ENCODE measurements around the gene HSF4. TPM values are rescaled to one million over a fixed set of nuclear protein-coding genes. Genes with fewer than 3 reads are reported as not detected.

The HSF4 gene
- total and polyA plus RNA-seq, 4 donors = 22.2 to 133 (median 63.2) TPM

DNA sequence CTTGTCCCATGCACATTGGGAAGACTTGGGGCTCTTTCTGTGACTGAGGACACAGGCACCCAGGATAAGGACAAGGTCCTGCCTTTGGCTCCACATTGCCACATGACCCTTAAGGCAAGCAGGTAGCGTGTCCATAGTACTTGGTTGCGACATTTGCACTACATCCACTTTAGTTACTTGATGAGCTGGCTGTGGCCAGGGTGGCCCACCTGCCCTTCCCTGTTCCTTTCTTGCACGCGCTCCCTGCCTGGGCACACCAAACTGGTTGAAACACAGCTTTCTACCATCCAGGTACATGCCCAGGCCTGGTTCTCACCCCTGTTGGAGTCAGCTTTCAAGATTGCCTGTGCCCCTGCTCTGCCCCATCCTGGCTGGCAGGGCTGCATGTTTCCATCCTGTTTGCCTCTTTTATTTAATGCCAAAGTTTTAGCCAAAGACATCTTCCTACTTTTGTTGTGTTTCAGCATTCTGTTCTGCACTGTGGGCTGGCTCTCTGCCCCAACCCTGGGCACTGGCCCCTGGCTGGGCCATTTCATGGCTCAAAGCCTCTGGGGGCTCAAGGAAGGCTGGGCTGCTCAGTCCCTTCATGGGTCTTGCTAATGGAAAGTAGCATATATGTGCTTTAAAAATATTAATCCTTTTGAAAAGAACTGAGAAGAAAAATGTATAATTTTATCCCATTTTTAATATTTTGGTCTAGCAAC is 17.0 kb upstream of the HSF4 start:
- Histone ChIP-seq H3K4me3 (ENCODE audit: low read length in 2 of 2) (no peak overlapping the region), H3K9me3 (ENCODE audit: control insufficient read depth, low read length) (no peaks in the 10 kb centered on the region), H3K27me3 (ENCODE audit: control insufficient read depth in 1 of 2, insufficient read depth in 2 of 2, low read length in 1 of 2) (no peaks in the 10 kb centered on the region), H3K36me3 (ENCODE audit: control insufficient read depth in 1 of 2, insufficient read depth in 2 of 2, low read length in 1 of 2) (peaks cover 0 to 3% of the 10 kb centered on the region in 2 donors), H3K4me1 (ENCODE audit: control insufficient read depth in 1 of 2, insufficient read depth in 2 of 2, low read length in 2 of 2) (no peaks in the 10 kb centered on the region), H3K27ac (ENCODE audit: low read depth in 1 of 2, low read length in 2 of 2) (no peak overlapping the region)
- ATAC-seq (ENCODE audit: low FRiP score) (no peak), DNase-seq (peak in 1 of 2 donors; percentile 55)
- WGBS, 2 donors = 90 to 95% methylated on average over 4 of the region's 4 CpGs
- intact Hi-C loops (cut with DNase I) = no loop called here

GRCh38 chr16:67148221-67148620 is 16.3 kb upstream of the HSF4 start:
- H3K27me3 ChIP-seq (ENCODE audit: control insufficient read depth in 1 of 2, insufficient read depth in 2 of 2, low read length in 1 of 2) = no peaks in the 10 kb centered on the region

GRCh38 chr16:67148656-67149275 is 15.8 kb upstream of the HSF4 start:
- intact Hi-C loops (cut with DNase I) = no loop called here
- peaks cover 0 to 3% of the 10 kb centered on the region in 2 donors for H3K36me3 ChIP-seq (ENCODE audit: control insufficient read depth in 1 of 2, insufficient read depth in 2 of 2, low read length in 1 of 2)
- ATAC-seq (ENCODE audit: low FRiP score) = no peak
- no peak overlapping the region for H3K4me3 ChIP-seq (ENCODE audit: low read length in 2 of 2)
- peak in 1 of 2 donors; percentile 61 for DNase-seq
- H3K27ac ChIP-seq (ENCODE audit: low read depth in 1 of 2, low read length in 2 of 2) = no peak overlapping the region
- no peaks in the 10 kb centered on the region for H3K4me1 ChIP-seq (ENCODE audit: control insufficient read depth in 1 of 2, insufficient read depth in 2 of 2, low read length in 2 of 2)
- WGBS, 2 donors = 82 to 83% methylated on average over 11 of the region's 11 CpGs
- H3K9me3 ChIP-seq (ENCODE audit: control insufficient read depth, low read length) = no peaks in the 10 kb centered on the region
- no peaks in the 10 kb centered on the region for H3K27me3 ChIP-seq (ENCODE audit: control insufficient read depth in 1 of 2, insufficient read depth in 2 of 2, low read length in 1 of 2)

More at GRCh38 chr16:67148221-67148620, 16.3 kb upstream of the HSF4 start:
- peaks cover 0 to 3% of the 10 kb centered on the region in 2 donors for H3K36me3 ChIP-seq (ENCODE audit: control insufficient read depth in 1 of 2, insufficient read depth in 2 of 2, low read length in 1 of 2)
- H3K27ac ChIP-seq (ENCODE audit: low read depth in 1 of 2, low read length in 2 of 2) = no peak overlapping the region
- no peaks in the 10 kb centered on the region for H3K9me3 ChIP-seq (ENCODE audit: control insufficient read depth, low read length)
- intact Hi-C loops (cut with DNase I) = no loop called here
- ATAC-seq (ENCODE audit: low FRiP score) (no peak), DNase-seq (peak in 1 of 2 donors; percentile 42)
- no peak overlapping the region for H3K4me3 ChIP-seq (ENCODE audit: low read length in 2 of 2)
- 89 to 91% methylated on average over 2 of the region's 2 CpGs for WGBS, 2 donors
- H3K4me1 ChIP-seq (ENCODE audit: control insufficient read depth in 1 of 2, insufficient read depth in 2 of 2, low read length in 2 of 2) = no peaks in the 10 kb centered on the region

DNA sequence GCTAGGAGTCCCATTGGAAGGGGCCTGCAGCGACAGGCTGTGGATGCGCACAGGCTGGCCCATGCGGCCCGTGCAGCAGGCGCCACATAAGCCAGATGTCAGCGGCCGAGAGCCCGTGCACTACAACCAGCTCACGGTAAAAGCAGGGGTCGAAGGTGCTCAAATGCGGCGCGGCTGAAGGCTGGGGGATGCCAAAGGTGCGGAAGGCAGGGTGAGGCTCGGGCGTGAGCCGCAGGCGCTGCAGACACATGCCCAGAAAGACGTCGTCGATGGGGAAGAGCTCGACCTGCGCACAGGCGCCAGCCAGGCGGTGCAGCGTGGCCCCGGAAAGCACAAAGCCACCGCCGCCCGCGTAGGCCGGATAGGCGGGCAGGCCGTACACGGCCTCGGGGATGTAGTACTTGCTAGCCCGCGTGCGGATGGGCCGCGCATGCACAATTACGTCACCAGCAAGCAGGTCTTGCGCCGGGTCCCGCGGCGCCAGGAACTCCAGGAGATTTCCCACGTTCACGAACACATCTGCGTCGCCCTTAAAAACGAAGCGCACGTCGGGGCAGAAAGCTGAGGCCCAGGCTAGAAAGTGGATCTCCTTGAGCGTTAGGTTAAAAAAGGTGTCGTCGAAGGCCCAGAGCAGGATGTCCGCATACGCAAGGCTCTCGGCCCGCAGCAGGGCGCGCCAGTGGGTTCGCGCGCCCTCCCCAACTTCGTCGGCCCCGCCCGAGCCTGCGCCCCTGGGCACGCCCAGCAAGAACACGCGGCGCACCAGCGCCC is 15.1 kb upstream of the HSF4 start:
- H3K4me1 ChIP-seq (ENCODE audit: control insufficient read depth in 1 of 2, insufficient read depth in 2 of 2, low read length in 2 of 2) = no peaks in the 10 kb centered on the region
- H3K36me3 ChIP-seq (ENCODE audit: control insufficient read depth in 1 of 2, insufficient read depth in 2 of 2, low read length in 1 of 2) = peaks cover 0 to 3% of the 10 kb centered on the region in 2 donors
- H3K27ac ChIP-seq (ENCODE audit: low read depth in 1 of 2, low read length in 2 of 2) = no peak overlapping the region
- H3K27me3 ChIP-seq (ENCODE audit: control insufficient read depth in 1 of 2, insufficient read depth in 2 of 2, low read length in 1 of 2) = no peaks in the 10 kb centered on the region
- no peak overlapping the region for H3K4me3 ChIP-seq (ENCODE audit: low read length in 2 of 2)
- DNase-seq (peak in 1 of 2 donors; percentile 71), ATAC-seq (ENCODE audit: low FRiP score) (no peak)
- no peaks in the 10 kb centered on the region for H3K9me3 ChIP-seq (ENCODE audit: control insufficient read depth, low read length)
- intact Hi-C loops (cut with DNase I) = loop anchor here (5.0 to 10.0 kb wide), 3 partner anchors 42 to 255 kb away; partner anchors contain the start of gene PHAF1 (in 1 of the 2)
- 73 to 77% methylated on average over 77 of the region's 77 CpGs for WGBS, 2 donors

DNA sequence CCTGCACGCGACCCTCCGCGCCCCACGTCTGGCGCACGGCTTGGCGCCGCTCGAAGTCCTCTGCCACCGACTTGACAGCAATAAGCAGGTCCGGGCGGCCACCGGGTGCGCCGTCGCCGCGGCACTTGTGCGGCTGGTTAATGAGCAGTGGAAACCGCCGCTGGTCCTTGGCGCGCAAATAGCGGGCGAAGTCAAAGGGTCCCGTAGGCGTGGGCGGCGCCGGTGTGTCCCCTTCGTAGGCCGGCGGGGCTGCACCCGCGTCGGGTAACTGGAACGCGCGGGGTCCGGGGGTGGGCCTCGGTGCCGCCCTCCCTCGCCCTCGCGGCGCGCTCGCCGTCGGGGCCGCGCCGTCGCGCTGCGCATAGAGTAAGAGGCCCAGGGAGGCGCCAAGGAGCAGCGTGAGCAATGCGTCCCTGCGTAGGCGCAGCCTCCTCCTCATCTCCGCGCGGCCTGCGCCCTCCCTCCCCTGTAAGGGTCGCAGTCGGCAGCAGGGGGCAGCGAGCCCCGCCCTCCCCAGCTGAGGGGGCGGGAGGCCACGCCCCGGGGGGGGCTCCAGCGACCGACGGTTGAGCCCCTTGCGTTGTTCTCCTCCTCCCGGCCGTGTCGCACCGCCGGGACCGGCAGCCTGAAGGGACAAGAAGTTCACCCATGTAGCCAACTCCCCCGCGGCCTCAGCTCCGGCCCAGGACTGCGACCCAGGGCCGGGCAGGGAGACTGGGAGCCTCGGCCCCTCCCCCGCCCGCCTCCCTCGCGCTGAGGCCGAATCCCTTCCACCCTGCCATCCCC is 14.3 kb upstream of the HSF4 start:
- Histone ChIP-seq H3K36me3 (ENCODE audit: control insufficient read depth in 1 of 2, insufficient read depth in 2 of 2, low read length in 1 of 2) (peaks cover 0 to 2% of the 10 kb centered on the region in 2 donors), H3K4me1 (ENCODE audit: control insufficient read depth in 1 of 2, insufficient read depth in 2 of 2, low read length in 2 of 2) (no peaks in the 10 kb centered on the region), H3K4me3 (ENCODE audit: low read length in 2 of 2) (peak overlapping the region; percentile 49 to 59), H3K27me3 (ENCODE audit: control insufficient read depth in 1 of 2, insufficient read depth in 2 of 2, low read length in 1 of 2) (no peaks in the 10 kb centered on the region), H3K9me3 (ENCODE audit: control insufficient read depth, low read length) (no peaks in the 10 kb centered on the region), H3K27ac (ENCODE audit: low read depth in 1 of 2, low read length in 2 of 2) (peak overlapping the region in 1 of 2 donors; percentile 41)
- DNase-seq (peak; percentile 64 to 87), ATAC-seq (ENCODE audit: low FRiP score) (peak; percentile 74)
- intact Hi-C loops (cut with DNase I) = loop anchor here (5.0 to 10.0 kb wide), 3 partner anchors 43 to 255 kb away; partner anchors contain the start of gene PHAF1 (in 1 of the 2)
- 10% methylated on average over 92 to 94 of the region's 94 CpGs for WGBS, 2 donors

GRCh38 chr16:67150833-67151396 is 13.6 kb upstream of the HSF4 start, which contains the start of gene B3GNT9:
TSS of gene B3GNT9 (minus strand) at chr16:67150998. CDS start at chr16:67150485, 513 bp downstream.
- WGBS, 2 donors = 0% methylated on average over 34 of the region's 34 CpGs
- H3K4me3 ChIP-seq (ENCODE audit: low read length in 2 of 2) = peak within 1 kb of the TSS; percentile 49 to 59
- no peaks in the 10 kb centered on the region for H3K27me3 ChIP-seq (ENCODE audit: control insufficient read depth in 1 of 2, insufficient read depth in 2 of 2, low read length in 1 of 2)
- H3K27ac ChIP-seq (ENCODE audit: low read depth in 1 of 2, low read length in 2 of 2) = peak within 1 kb of the TSS in 1 of 2 donors; percentile 41
- intact Hi-C loops (cut with DNase I) = loop anchor here (5.0 to 10.0 kb wide), 3 partner anchors 44 to 256 kb away; partner anchors contain the start of gene PHAF1 (in 1 of the 2)
- ATAC-seq (ENCODE audit: low FRiP score) (peak; percentile 88), DNase-seq (peak; percentile 89 to 93)
- no peaks in the 10 kb centered on the region for H3K4me1 ChIP-seq (ENCODE audit: control insufficient read depth in 1 of 2, insufficient read depth in 2 of 2, low read length in 2 of 2)
- no peaks in the 10 kb centered on the region for H3K36me3 ChIP-seq (ENCODE audit: control insufficient read depth in 1 of 2, insufficient read depth in 2 of 2, low read length in 1 of 2)
- no peaks in the 10 kb centered on the region for H3K9me3 ChIP-seq (ENCODE audit: control insufficient read depth, low read length)

DNA sequence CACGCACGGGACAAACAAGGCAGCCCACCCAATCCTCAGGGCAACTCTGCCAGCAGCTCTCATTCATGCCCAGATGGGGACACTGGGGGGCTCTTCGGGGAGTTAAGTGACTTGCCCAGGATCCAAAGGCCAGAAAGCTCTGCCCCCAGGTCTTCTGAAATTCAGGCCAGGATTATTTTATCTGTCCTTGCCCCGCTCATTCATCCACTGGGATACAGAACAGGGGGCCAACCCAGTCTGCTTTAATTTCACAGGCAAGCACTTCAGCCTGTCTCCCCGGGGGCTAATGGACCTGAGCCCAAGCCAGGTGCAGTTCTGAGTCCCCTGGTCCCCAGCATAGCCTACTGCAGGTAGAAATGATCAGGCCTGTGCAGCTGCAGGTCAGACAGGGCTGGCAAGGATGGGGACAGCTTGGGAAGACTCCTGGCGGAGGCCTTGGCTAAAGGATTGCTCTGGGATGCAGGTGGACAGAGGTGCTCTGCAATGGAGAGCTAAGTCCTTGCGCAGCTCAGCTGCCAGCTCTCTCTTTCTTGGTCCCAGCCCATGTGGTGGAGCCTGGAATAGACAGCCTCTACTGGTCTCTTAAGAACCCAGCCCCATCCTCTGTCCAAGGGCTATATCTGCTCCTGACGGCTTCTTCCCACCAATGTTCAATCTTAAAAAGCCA is 13.0 kb upstream of the HSF4 start:
- intact Hi-C loops (cut with DNase I) = loop anchor here (5.0 to 10.0 kb wide), 3 partner anchors 44 to 257 kb away; partner anchors contain the start of gene PHAF1 (in 1 of the 2)
- H3K27ac ChIP-seq (ENCODE audit: low read depth in 1 of 2, low read length in 2 of 2) = no peak overlapping the region

More for the DNA sequence above, 13.0 kb upstream of the HSF4 start:
- DNase-seq (peak in 1 of 2 donors; percentile 70), ATAC-seq (ENCODE audit: low FRiP score) (no peak)
- Histone ChIP-seq H3K36me3 (ENCODE audit: control insufficient read depth in 1 of 2, insufficient read depth in 2 of 2, low read length in 1 of 2) (no peaks in the 10 kb centered on the region), H3K4me3 (ENCODE audit: low read length in 2 of 2) (no peak overlapping the region), H3K4me1 (ENCODE audit: control insufficient read depth in 1 of 2, insufficient read depth in 2 of 2, low read length in 2 of 2) (no peaks in the 10 kb centered on the region), H3K9me3 (ENCODE audit: control insufficient read depth, low read length) (no peaks in the 10 kb centered on the region), H3K27me3 (ENCODE audit: control insufficient read depth in 1 of 2, insufficient read depth in 2 of 2, low read length in 1 of 2) (no peaks in the 10 kb centered on the region)
- 53% methylated on average over 8 of the region's 8 CpGs for WGBS, 2 donors
